Smooth muscle cell (in vitro differentiated cells): Measurements from ENCODE around the gene CCDC188. TPM values are rescaled to one million over a fixed set of nuclear protein-coding genes. Genes with fewer than 3 reads are reported as not detected.

ENCODE experiments used
- DNase-seq: peaks from one replicate; lab custom pipeline; 2025; ENCODE audit not compliant: unreplicated experiment; lab: John Stamatoyannopoulos, UW
- H2AFZ ChIP-seq: fragments of 200-600 bp; sonication (generic); 2 replicates; pipeline ENCODE4 v1.6.0; 2016; ENCODE audit warnings: antibody characterized with exemption, low read depth, mild to moderate bottlenecking
- H3F3A ChIP-seq: fragments of 200-600 bp; sonication (generic); 2 replicates; pipeline ENCODE4 v1.6.0; 2017; ENCODE audit warnings: antibody characterized with exemption, low read depth
- H3K27ac ChIP-seq: fragments of 200-600 bp; sonication (generic); 2 replicates; pipeline ENCODE4 v1.5.1; 2016; ENCODE audit warnings: low read depth, mild to moderate bottlenecking
- H3K27me3 ChIP-seq: fragments of 200-600 bp; sonication (generic); 2 replicates; pipeline ENCODE4 v1.6.1; 2016; ENCODE audit warnings: low read depth, mild to moderate bottlenecking
- H3K36me3 ChIP-seq: fragments of 200-600 bp; sonication (generic); 2 replicates; pipeline ENCODE4 v1.5.1; 2016; ENCODE audit warnings: low read depth
- H3K4me1 ChIP-seq: fragments of 200-600 bp; sonication (generic); 2 replicates; pipeline ENCODE4 v1.5.1; 2016; ENCODE audit warnings: low read depth
- H3K4me2 ChIP-seq: fragments of 200-600 bp; sonication (generic); 2 replicates; pipeline ENCODE4 v1.6.0; 2016; ENCODE audit warnings: mild to moderate bottlenecking
- H3K4me3 ChIP-seq: fragments of 200-600 bp; sonication (generic); 2 replicates; pipeline ENCODE4 v1.5.1; 2016; ENCODE audit warnings: mild to moderate bottlenecking
- H3K79me2 ChIP-seq: fragments of 200-600 bp; sonication (generic); 2 replicates; pipeline ENCODE4 v1.6.0; 2016; ENCODE audit warnings: low read depth, mild to moderate bottlenecking
- H3K9ac ChIP-seq: fragments of 200-600 bp; sonication (generic); 2 replicates; pipeline ENCODE4 v1.6.0; 2016; ENCODE audit warnings: low read depth
- H3K9me3 ChIP-seq: fragments of 200-600 bp; sonication (generic); replicated peaks from 2 replicates; pipeline ENCODE4 v1.5.1; 2016; ENCODE audit warnings: low read depth
- H4K20me1 ChIP-seq: fragments of 200-600 bp; sonication (generic); 2 replicates; pipeline ENCODE4 v1.6.0; 2016; ENCODE audit warnings: low read depth
- CTCF ChIP-seq: fragments of 200-600 bp; sonication (generic); IDR thresholded peaks from 2 replicates; pipeline ENCODE4 v1.5.1; 2017; ENCODE audit warnings: borderline replicate concordance, mild to moderate bottlenecking, antibody characterized with exemption; ENCODE audit not compliant: insufficient read depth, poor library complexity, severe bottlenecking
- WGBS: methylation state at CpG from one replicate; pipeline ENCODE4 v1.1.7; 2016; ENCODE audit warnings: low lambda C conversion rate; 5-methylcytosine and 5-hydroxymethylcytosine counted together
- polyA plus RNA-seq: library from polyadenylated mRNA; unstranded; fragments of >200 nt; fragmentation: Nextera tagmentation; extraction: Ambion mirVana; gene quantifications from 2 replicates; pipeline ENCODE4 v1.2.1, GENCODE V29; 2016
- total RNA-seq: library from RNA; depleted of rRNA; stranded (reverse); fragments of >200 nt; gene quantifications from 2 replicates; pipeline ENCODE4 v1.2.3, GENCODE V29; 2014

The CCDC188 gene
- total and polyA plus RNA-seq, 2 experiments from 2014 or later, result not detected

GRCh38 chr22:20140107-20140445 lies 10.8 kb downstream of the CCDC188 start:
- Histone ChIP-seq H3K9ac (no peak overlapping the region), H3K36me3 (no peaks in the 10 kb centered on the region), H3K4me1 (no peaks in the 10 kb centered on the region), H3K27me3 (no peaks in the 10 kb centered on the region), H3K79me2 (peaks cover 26% of the 10 kb centered on the region), H3K4me3 (no peak overlapping the region), H2AFZ (no peak overlapping the region), H3K9me3 (no peaks in the 10 kb centered on the region), H3K4me2 (no peak overlapping the region), H4K20me1 (peaks cover 74% of the 10 kb centered on the region), H3F3A (no peaks in the 10 kb centered on the region), H3K27ac (no peak overlapping the region)
- TF ChIP-seq CTCF, result no peak
- DNase-seq, result no peak
- 95% methylated on average over 11 of the region's 11 CpGs for WGBS

GRCh38 chr22:20139391-20140106 lies 11.3 kb downstream of the CCDC188 start:
- Histone ChIP-seq H3K4me2 (no peak overlapping the region), H3K27me3 (no peaks in the 10 kb centered on the region), H3K9me3 (no peaks in the 10 kb centered on the region), H3K9ac (no peak overlapping the region), H3K27ac (no peak overlapping the region), H3F3A (no peaks in the 10 kb centered on the region), H3K79me2 (peaks cover 31% of the 10 kb centered on the region), H3K4me1 (no peaks in the 10 kb centered on the region), H3K4me3 (no peak overlapping the region), H4K20me1 (peaks cover 80% of the 10 kb centered on the region), H3K36me3 (no peaks in the 10 kb centered on the region), H2AFZ (no peak overlapping the region)
- no peak for DNase-seq
- no peak for TF ChIP-seq CTCF
- WGBS, result 97% methylated on average over 36 of the region's 36 CpGs

GRCh38 chr22:20138868-20139267 lies 12.0 kb downstream of the CCDC188 start:
- TF ChIP-seq CTCF, result no peak
- Histone ChIP-seq H3K4me3 (no peak overlapping the region), H3F3A (no peaks in the 10 kb centered on the region), H3K9ac (no peak overlapping the region), H3K27me3 (no peaks in the 10 kb centered on the region), H3K9me3 (no peaks in the 10 kb centered on the region), H3K36me3 (no peaks in the 10 kb centered on the region), H3K4me1 (no peaks in the 10 kb centered on the region), H3K4me2 (no peak overlapping the region), H3K79me2 (peaks cover 38% of the 10 kb centered on the region), H3K27ac (no peak overlapping the region), H2AFZ (no peak overlapping the region), H4K20me1 (peaks cover 86% of the 10 kb centered on the region)
- DNase-seq, result no peak
- 97% methylated on average over 16 of the region's 16 CpGs for WGBS

- 75% methylated on average over 4 of the region's 4 CpGs for WGBS
- Histone ChIP-seq H3K79me2 (peaks cover 43% of the 10 kb centered on the region), H3K4me2 (no peak overlapping the region)
Observed at GRCh38 chr22:20138417-20138738, 12.5 kb downstream of the CCDC188 start.

More at GRCh38 chr22:20138417-20138738, 12.5 kb downstream of the CCDC188 start:
- no peak overlapping the region for H2AFZ ChIP-seq
- no peak overlapping the region for H3K9ac ChIP-seq
- no peak overlapping the region for H3K27ac ChIP-seq
- H3F3A ChIP-seq, result no peaks in the 10 kb centered on the region
- no peaks in the 10 kb centered on the region for H3K4me1 ChIP-seq
- no peak overlapping the region for H3K4me3 ChIP-seq
- no peaks in the 10 kb centered on the region for H3K9me3 ChIP-seq
- peaks cover 91% of the 10 kb centered on the region for H4K20me1 ChIP-seq
- DNase-seq, result no peak
- H3K36me3 ChIP-seq, result no peaks in the 10 kb centered on the region
- H3K27me3 ChIP-seq, result no peaks in the 10 kb centered on the region
- TF ChIP-seq CTCF, result no peak
